Prostate gland (tissue), 2 donors: Measurements from ENCODE around the gene CLDND2. TPM values are rescaled to one million over a fixed set of nuclear protein-coding genes. Genes with fewer than 3 reads are reported as not detected.

Experiments
- DNase-seq: peaks from one replicate; pipeline ENCODE4 v3.0.0-alpha.2; 2019; ENCODE audit warnings: low spot score
- H3K27ac ChIP-seq, 2 donors: fragments of 200-600 bp; sonication (generic); 2 replicates each; pipeline ENCODE4 v1.5.1; 2017 to 2019
- H3K27me3 ChIP-seq: fragments of 200-600 bp; sonication (generic); replicated peaks from 2 replicates; pipeline ENCODE4 v1.5.1; 2019; ENCODE audit not compliant: insufficient read depth
- H3K36me3 ChIP-seq, 2 donors: fragments of 200-600 bp; sonication (generic); 1 replicate in 1 of 2; 2 replicates in 1 of 2; pipeline versions ENCODE4 v1.5.1 to v1.8.1; 2017 to 2019
- H3K4me1 ChIP-seq: fragments of 200-600 bp; sonication (generic); replicated peaks from 2 replicates; pipeline ENCODE4 v1.5.1; 2019
- H3K4me3 ChIP-seq, 2 donors: fragments of 200-600 bp; sonication (generic); 2 replicates each; pipeline ENCODE4 v1.5.1; 2017 to 2019
- H3K9me3 ChIP-seq: fragments of 200-600 bp; sonication (generic); 2 replicates; pipeline ENCODE4 v1.5.1; 2017
- CTCF ChIP-seq, 4 experiments: fragments of 200-600 bp in 2 of 4; fragments of 450-650 bp in 2 of 4; sonication (generic) in 2 of 4; IDR thresholded peaks; 1 replicate in 3 of 4; 2 replicates in 1 of 4; pipeline ENCODE4 v1.5.1; 2016 to 2019; ENCODE audit warnings: antibody characterized with exemption in 4 of 4, mild to moderate bottlenecking in 2 of 4, moderate library complexity in 2 of 4
- POLR2A ChIP-seq: fragments of 450-650 bp; IDR thresholded peaks from one replicate; pipeline ENCODE4 v1.6.1; 2016; ENCODE audit warnings: antibody characterized with exemption, mild to moderate bottlenecking
- POLR2AphosphoS5 ChIP-seq: sonication (generic); formaldehyde crosslinking; IDR thresholded peaks from one replicate; pipeline ENCODE4 v1.6.1; 2017; ENCODE audit warnings: antibody characterized with exemption
- WGBS: methylation state at CpG from one replicate; pipeline ENCODE4 v1.1.5; 2018; 5-methylcytosine and 5-hydroxymethylcytosine counted together
- intact Hi-C: fragments of 100-400 bp; cut with DNase I; formaldehyde crosslinking; loops from one replicate; pipeline ENCODE4 v1.14.2; 2022
- total RNA-seq, 2 donors: library from RNA; depleted of rRNA; stranded (reverse); fragments of >200 nt; gene quantifications; one replicate each; pipeline ENCODE4 v1.1.0, GENCODE V29; 2016

CLDND2 gene
- total RNA-seq, 2 donors from 2014 or later = 4.2 TPM; not detected in 1

GRCh38 chr19:51331716-51332115, 37.1 kb downstream of the CLDND2 start:
- Histone ChIP-seq H3K9me3 (no peaks in the 10 kb centered on the region), H3K4me3 (no peak overlapping the region), H3K36me3 (no peaks in the 10 kb centered on the region), H3K27me3 (peaks cover 11% of the 10 kb centered on the region), H3K27ac (no peak overlapping the region), H3K4me1 (no peaks in the 10 kb centered on the region)
- 94% methylated on average over 6 of the region's 6 CpGs for WGBS
- intact Hi-C loops = no loop called here
- TF ChIP-seq CTCF (IDR thresholded peaks at IDR 0.05) (no peak), POLR2AphosphoS5 (no peak), POLR2A (no peak)
- no peak for DNase-seq

- no peak overlapping the region for H3K4me3 ChIP-seq
- H3K36me3 ChIP-seq = no peaks in the 10 kb centered on the region
- WGBS = 79% methylated on average over 3 of the region's 3 CpGs
- no peak for DNase-seq
- TF ChIP-seq POLR2A (no peak), POLR2AphosphoS5 (no peak), CTCF (IDR thresholded peaks at IDR 0.05) (no peak)
- H3K27me3 ChIP-seq = peaks cover 14% of the 10 kb centered on the region
- H3K4me1 ChIP-seq = no peaks in the 10 kb centered on the region
- no peaks in the 10 kb centered on the region for H3K9me3 ChIP-seq
- intact Hi-C loops = no loop called here
- no peak overlapping the region for H3K27ac ChIP-seq
Observed at GRCh38 chr19:51331193-51331592, 37.6 kb downstream of the CLDND2 start.

GRCh38 chr19:51330366-51330765, 38.4 kb downstream of the CLDND2 start:
- H3K9me3 ChIP-seq = no peaks in the 10 kb centered on the region
- TF ChIP-seq POLR2A (no peak), CTCF (IDR thresholded peaks at IDR 0.05) (no peak), POLR2AphosphoS5 (no peak)
- no peaks in the 10 kb centered on the region for H3K4me1 ChIP-seq
- no peak overlapping the region for H3K27ac ChIP-seq
- intact Hi-C loops = no loop called here
- H3K4me3 ChIP-seq = no peak overlapping the region
- H3K36me3 ChIP-seq = no peaks in the 10 kb centered on the region
- peaks cover 14% of the 10 kb centered on the region for H3K27me3 ChIP-seq
- 98% methylated on average over 4 of the region's 4 CpGs for WGBS
- no peak for DNase-seq

- intact Hi-C loops = no loop called here
- H3K27ac ChIP-seq = no peak overlapping the region
Observed at GRCh38 chr19:51329411-51329810, 39.4 kb downstream of the CLDND2 start.

More at GRCh38 chr19:51329411-51329810, 39.4 kb downstream of the CLDND2 start:
- DNase-seq = no peak
- peaks cover 14% of the 10 kb centered on the region for H3K27me3 ChIP-seq
- H3K4me1 ChIP-seq = no peaks in the 10 kb centered on the region
- H3K9me3 ChIP-seq = no peaks in the 10 kb centered on the region
- H3K36me3 ChIP-seq = no peaks in the 10 kb centered on the region
- H3K4me3 ChIP-seq = no peak overlapping the region
- no peak for TF ChIP-seq POLR2A
- TF ChIP-seq POLR2AphosphoS5 = no peak
- no peak for TF ChIP-seq CTCF (IDR thresholded peaks at IDR 0.05)
- 92% methylated on average over 5 of the region's 5 CpGs for WGBS
